H9 (cell line): Measurements from ENCODE around the gene TSHZ1. TPM values are rescaled to one million over a fixed set of nuclear protein-coding genes. Genes with fewer than 3 reads are reported as not detected.

Experiments
- DNase-seq: peaks from one replicate; pipeline ENCODE4 v3.0.0-alpha.2; 2017
- H2AFZ ChIP-seq: one replicate; pipeline ENCODE4 v1.6.1; 2013; ENCODE audit warnings: mild to moderate bottlenecking, low read length, control low read depth, moderate library complexity
- H2AK5ac ChIP-seq: 2 replicates; pipeline ENCODE4 v1.6.1; 2013; ENCODE audit warnings: low read length, control low read depth, mixed read lengths; ENCODE audit not compliant: insufficient read length
- H2BK120ac ChIP-seq: one replicate; pipeline ENCODE4 v1.6.1; 2013; ENCODE audit warnings: low read depth, mild to moderate bottlenecking, low read length, control low read depth, inconsistent platforms; ENCODE audit not compliant: poor library complexity, severe bottlenecking
- H2BK12ac ChIP-seq: 2 replicates; pipeline ENCODE4 v1.6.1; 2013; ENCODE audit warnings: low read length, control low read depth, mixed read lengths, low read depth; ENCODE audit not compliant: insufficient read length
- H2BK15ac ChIP-seq: 2 replicates; pipeline ENCODE4 v1.6.1; 2013; ENCODE audit warnings: low read depth, low read length, control low read depth
- H2BK20ac ChIP-seq: one replicate; pipeline ENCODE4 v1.6.1; 2013; ENCODE audit warnings: low read depth, mild to moderate bottlenecking, low read length, control low read depth, inconsistent platforms; ENCODE audit not compliant: poor library complexity, severe bottlenecking
- H2BK5ac ChIP-seq: 2 replicates; pipeline ENCODE4 v1.6.1; 2013; ENCODE audit warnings: low read length, control low read depth, mixed read lengths; ENCODE audit not compliant: insufficient read length
- H3K14ac ChIP-seq: 2 replicates; pipeline ENCODE4 v1.6.1; 2013; ENCODE audit warnings: low read length, control low read depth; ENCODE audit not compliant: insufficient read depth
- H3K18ac ChIP-seq: 2 replicates; pipeline ENCODE4 v1.6.1; 2013; ENCODE audit warnings: low read depth, mild to moderate bottlenecking, mixed read lengths, low read length, control low read depth; ENCODE audit not compliant: insufficient read length
- H3K23ac ChIP-seq: 2 replicates; pipeline ENCODE4 v1.6.1; 2013; ENCODE audit warnings: low read length, control low read depth, mixed read lengths, low read depth; ENCODE audit not compliant: insufficient read length
- H3K23me2 ChIP-seq: 2 replicates; pipeline ENCODE4 v1.6.1; 2013; ENCODE audit warnings: low read depth, mild to moderate bottlenecking, mixed read lengths, low read length, control low read depth; ENCODE audit not compliant: insufficient read length, poor library complexity, severe bottlenecking
- H3K27ac ChIP-seq: 2 replicates; pipeline ENCODE4 v1.5.1; 2013; ENCODE audit warnings: low read length, control low read depth, mixed read lengths, low read depth; ENCODE audit not compliant: insufficient read length
- H3K27me3 ChIP-seq: 2 replicates; pipeline ENCODE4 v1.6.1; 2013; ENCODE audit warnings: low read length, control low read depth, inconsistent platforms; ENCODE audit not compliant: insufficient read depth
- H3K4ac ChIP-seq: 2 replicates; pipeline ENCODE4 v1.6.1; 2013; ENCODE audit warnings: low read depth, mild to moderate bottlenecking, control low read depth, inconsistent platforms, low read length, moderate library complexity
- H3K4me1 ChIP-seq: 2 replicates; pipeline ENCODE4 v1.6.1; 2013; ENCODE audit warnings: low read length, control low read depth, inconsistent platforms; ENCODE audit not compliant: insufficient read depth
- H3K4me2 ChIP-seq: 2 replicates; pipeline ENCODE4 v1.6.1; 2013; ENCODE audit warnings: low read length, control low read depth, mixed read lengths; ENCODE audit not compliant: insufficient read length, insufficient read depth
- H3K56ac ChIP-seq: 2 replicates; pipeline ENCODE4 v1.6.1; 2013; ENCODE audit warnings: low read depth, mild to moderate bottlenecking, mixed read lengths, low read length, control low read depth; ENCODE audit not compliant: insufficient read length
- H3K79me1 ChIP-seq: 2 replicates; pipeline ENCODE4 v1.6.1; 2013; ENCODE audit warnings: low read depth, mild to moderate bottlenecking, moderate library complexity, low read length, control low read depth, inconsistent platforms; ENCODE audit not compliant: insufficient read depth, poor library complexity, severe bottlenecking
- H3K79me2 ChIP-seq: 2 replicates; pipeline ENCODE4 v1.6.1; 2013; ENCODE audit warnings: low read length, control low read depth, inconsistent platforms; ENCODE audit not compliant: insufficient read depth
- H3K9ac ChIP-seq: 2 replicates; pipeline ENCODE4 v1.6.1; 2013; ENCODE audit warnings: low read length, control low read depth, mixed read lengths; ENCODE audit not compliant: insufficient read length; ENCODE audit errors: extremely low read depth
- H3K9me3 ChIP-seq: one replicate; pipeline ENCODE4 v1.6.1; 2013; ENCODE audit warnings: low read depth, low read length, inconsistent platforms; ENCODE audit not compliant: control insufficient read depth
- H3T11ph ChIP-seq: one replicate; pipeline ENCODE4 v1.6.1; 2013; ENCODE audit warnings: mild to moderate bottlenecking, low read length, control low read depth, inconsistent platforms
- H4K20me1 ChIP-seq: one replicate; pipeline ENCODE4 v1.6.1; 2013; ENCODE audit not compliant: control insufficient read depth, insufficient read length, insufficient read depth
- H4K5ac ChIP-seq: 2 replicates; pipeline ENCODE4 v1.6.1; 2013; ENCODE audit warnings: low read depth, mild to moderate bottlenecking, mixed read lengths, low read length, control low read depth; ENCODE audit not compliant: insufficient read length
- H4K8ac ChIP-seq: replicated peaks from 2 replicates; pipeline ENCODE4 v1.6.1; 2013; ENCODE audit warnings: low read length, control low read depth, mixed read lengths, low read depth; ENCODE audit not compliant: insufficient read length
- H4K91ac ChIP-seq: 2 replicates; pipeline ENCODE4 v1.6.1; 2013; ENCODE audit warnings: low read depth, mild to moderate bottlenecking, moderate library complexity, mixed read lengths, low read length, control low read depth; ENCODE audit not compliant: insufficient read length
- H3K27ac Mint-ChIP-seq, 3 experiments: 2 replicates in 2 of 3; 3 replicates in 1 of 3; pipeline ENCODE4 v1.8.0; 2020 to 2021; ENCODE audit warnings: mixed read lengths in 3 of 3, mild to moderate bottlenecking in 1 of 3, moderate library complexity in 1 of 3
- H3K27me3 Mint-ChIP-seq: 2 replicates; pipeline ENCODE4 v1.8.0; 2021; ENCODE audit warnings: low read depth, mild to moderate bottlenecking, moderate library complexity, mixed read lengths
- H3K36me3 Mint-ChIP-seq, 3 experiments: 2 replicates in 2 of 3; 3 replicates in 1 of 3; pipeline ENCODE4 v1.8.0; 2020 to 2021; ENCODE audit warnings: low read depth in 3 of 3, mixed read lengths in 3 of 3; ENCODE audit not compliant: insufficient read depth in 1 of 3
- H3K4me1 Mint-ChIP-seq, 2 experiments: 2 replicates each; pipeline ENCODE4 v1.8.0; 2020; ENCODE audit warnings: mixed read lengths in 2 of 2
- H3K4me3 Mint-ChIP-seq, 2 experiments: 2 replicates in 1 of 2; 3 replicates in 1 of 2; pipeline ENCODE4 v1.8.0; 2020 to 2021; ENCODE audit warnings: mild to moderate bottlenecking in 2 of 2, mixed read lengths in 2 of 2, moderate library complexity in 1 of 2
- H3K9me3 Mint-ChIP-seq, 2 experiments: 2 replicates in 1 of 2; 3 replicates in 1 of 2; pipeline ENCODE4 v1.8.0; 2020; ENCODE audit warnings: mild to moderate bottlenecking in 2 of 2, mixed read lengths in 2 of 2, moderate library complexity in 1 of 2
- CTCF ChIP-seq: fragments of 200-600 bp; sonication (generic); conservative IDR thresholded peaks from 3 replicates; pipeline ENCODE4 v1.8.0; 2021; ENCODE audit warnings: antibody characterized with exemption, mild to moderate bottlenecking
- WGBS: extraction: QIAGEN DNeasy Blood & Tissue Kit; methylation state at CpG from one replicate; pipeline ENCODE4 v1.1.7; 2013; ENCODE audit warnings: missing lambda C conversion rate, low lambda C conversion rate, mixed read lengths; ENCODE audit not compliant: insufficient read length; ENCODE audit errors: extremely low coverage; 5-methylcytosine and 5-hydroxymethylcytosine counted together
- total RNA-seq: library from RNA; stranded (reverse); gene quantifications from 2 replicates; pipeline ENCODE4 v1.2.1, GENCODE V29; 2021

The TSHZ1 gene
- total RNA-seq, 1 experiment from 2014 or later = 0.15 TPM

DNA sequence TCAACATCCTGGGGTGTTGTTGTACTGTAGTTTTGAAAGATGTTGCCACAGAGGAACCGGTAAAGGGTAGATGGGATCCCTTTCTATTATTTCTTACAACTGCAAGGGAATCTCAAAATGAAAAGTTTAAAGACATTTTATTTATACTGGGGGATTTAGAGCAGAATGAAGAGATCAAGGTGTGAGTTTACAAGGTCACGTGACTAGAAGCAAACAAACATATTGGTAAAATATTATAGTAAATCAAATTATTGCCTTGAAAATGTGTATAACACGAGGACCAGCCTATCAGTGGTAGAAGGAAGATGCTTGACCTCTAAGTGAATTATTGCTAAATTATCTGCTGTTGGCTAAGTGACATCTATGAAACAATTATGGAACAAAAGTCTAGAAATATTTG lies 119.7 kb downstream of the TSHZ1 start:
- no peak for TF ChIP-seq CTCF
- Mint-ChIP-seq H3K27ac (no peak overlapping the region), H3K27me3 (no peaks in the 10 kb centered on the region; the same call in 1 of the 2 replicates)

More for the DNA sequence above, 119.7 kb downstream of the TSHZ1 start:
- H3K4me1 Mint-ChIP-seq = no peaks in the 10 kb centered on the region
- no CpG with 5 or more reads among the region's 3 CpGs for WGBS
- no peak overlapping the region for H3T11ph ChIP-seq
- H4K8ac ChIP-seq = no peak overlapping the region
- H3K9me3 ChIP-seq = no peaks in the 10 kb centered on the region
- H3K14ac ChIP-seq = no peak overlapping the region
- no peak overlapping the region for H2BK12ac ChIP-seq
- no peak overlapping the region for H3K18ac ChIP-seq
- peaks cover 29 to 31% of the 10 kb centered on the region in 2 experiments for H3K9me3 Mint-ChIP-seq
- DNase-seq = no peak
- H2BK5ac ChIP-seq = no peak overlapping the region
- no peaks in the 10 kb centered on the region for H3K27me3 ChIP-seq
- no peak overlapping the region for H2BK20ac ChIP-seq
- H2AK5ac ChIP-seq = no peak overlapping the region
- H4K91ac ChIP-seq = no peak overlapping the region
- peaks cover 8 to 21% (median 11%) of the 10 kb centered on the region in 3 experiments; a peak in 6 of 7 replicates for H3K36me3 Mint-ChIP-seq
- no peaks in the 10 kb centered on the region for H3K4me1 ChIP-seq
- H3K79me1 ChIP-seq = no peaks in the 10 kb centered on the region
- no peak overlapping the region for H3K23ac ChIP-seq
- no peaks in the 10 kb centered on the region for H3K23me2 ChIP-seq
- no peaks in the 10 kb centered on the region for H4K20me1 ChIP-seq
- no peak overlapping the region for H3K27ac ChIP-seq
- H3K4me3 Mint-ChIP-seq = no peak overlapping the region
- H2BK15ac ChIP-seq = no peak overlapping the region
- no peak overlapping the region for H3K4ac ChIP-seq
- H4K5ac ChIP-seq = no peak overlapping the region
- no peak overlapping the region for H2AFZ ChIP-seq
- no peak overlapping the region for H3K9ac ChIP-seq
- no peak overlapping the region for H3K56ac ChIP-seq
- H3K79me2 ChIP-seq = no peaks in the 10 kb centered on the region
- H3K4me2 ChIP-seq = no peak overlapping the region
- no peak overlapping the region for H2BK120ac ChIP-seq
